NCI-H526 (cell line): ENCODE data around the gene CTNNA3.

Experiments
- DNase-seq, 2 experiments: peaks; one replicate each; lab custom pipeline; 2025; lab: John Stamatoyannopoulos, UW

CTNNA3 gene

GRCh38 chr10:67114945-67115344, 581.0 kb downstream of the CTNNA3 start:
- DNase-seq, result peak; percentile 79 to 85

- no peak for DNase-seq
Measured at GRCh38 chr10:67112765-67113164, 583.2 kb downstream of the CTNNA3 start.

GRCh38 chr10:67110286-67110685, 585.7 kb downstream of the CTNNA3 start:
- no peak for DNase-seq

GRCh38 chr10:67107670-67108069, 588.3 kb downstream of the CTNNA3 start:
- DNase-seq, result no peak

GRCh38 chr10:67100951-67101350, 595.0 kb downstream of the CTNNA3 start:
- DNase-seq, result no peak

- no peak for DNase-seq
Measured at GRCh38 chr10:67098461-67098860, 597.5 kb downstream of the CTNNA3 start.

- no peak for DNase-seq
Measured at GRCh38 chr10:67095531-67095930, 600.5 kb downstream of the CTNNA3 start.

GRCh38 chr10:67088036-67088435, 608.0 kb downstream of the CTNNA3 start:
- no peak for DNase-seq

- no peak for DNase-seq
Measured at GRCh38 chr10:67087135-67087425, 608.9 kb downstream of the CTNNA3 start.

GRCh38 chr10:67086327-67087134, 609.5 kb downstream of the CTNNA3 start:
- no peak for DNase-seq

- no peak for DNase-seq
Measured at GRCh38 chr10:67079126-67079525, 616.9 kb downstream of the CTNNA3 start.

- no peak for DNase-seq
Measured at GRCh38 chr10:67077376-67077775, 618.6 kb downstream of the CTNNA3 start.

- no peak for DNase-seq
Measured at GRCh38 chr10:67076144-67076543, 619.9 kb downstream of the CTNNA3 start.

GRCh38 chr10:67075491-67075971, 620.5 kb downstream of the CTNNA3 start:
- DNase-seq, result no peak

GRCh38 chr10:67072654-67073053, 623.3 kb downstream of the CTNNA3 start:
- no peak for DNase-seq

- no peak for DNase-seq
Measured at GRCh38 chr10:67050415-67050814, 645.6 kb downstream of the CTNNA3 start.

- peak in 1 of 2 experiments; percentile 15 for DNase-seq
Measured at GRCh38 chr10:67049988-67050387, 646.0 kb downstream of the CTNNA3 start.

GRCh38 chr10:67046507-67046906, 649.5 kb downstream of the CTNNA3 start:
- DNase-seq, result no peak

- no peak for DNase-seq
Measured at GRCh38 chr10:67045404-67045803, 650.6 kb downstream of the CTNNA3 start.

GRCh38 chr10:67043041-67043440, 653.0 kb downstream of the CTNNA3 start:
- no peak for DNase-seq

- DNase-seq, result no peak
Measured at GRCh38 chr10:67036808-67037207, 659.2 kb downstream of the CTNNA3 start.

GRCh38 chr10:67033878-67034277, 662.1 kb downstream of the CTNNA3 start:
- DNase-seq, result no peak

GRCh38 chr10:67022099-67022498, 673.9 kb downstream of the CTNNA3 start:
- no peak for DNase-seq

GRCh38 chr10:67017218-67017617, 678.8 kb downstream of the CTNNA3 start:
- DNase-seq, result no peak
